ENCODE data around the gene LRBA.

- no peak for TF ChIP-seq CTCF (IDR thresholded peaks at IDR 0.05)
- TF ChIP-seq POLR2A (IDR thresholded peaks at IDR 0.05) = no peak
Measured at GRCh38 chr4:151013944-151014343, 1.1 kb downstream of the LRBA start.

Measured in body of pancreas (tissue), 4 donors.